ENCODE measurements around the gene C1orf52. TPM values are rescaled to one million over a fixed set of nuclear protein-coding genes. Genes with fewer than 3 reads are reported as not detected.

C1orf52 gene
- total RNA-seq, 2 donors from 2014 or later, result 41.0 to 42.9 TPM

GRCh38 chr1:85277802-85278201 is 18.3 kb upstream of the C1orf52 start:
- DNase-seq, result no peak
- Mint-ChIP-seq H3K4me3 (no peak overlapping the region), H3K27ac (no peak overlapping the region), H3K27me3 (ENCODE audit: insufficient read depth) (no peaks in the 10 kb centered on the region), H3K9me3 (no peaks in the 10 kb centered on the region), H3K36me3 (ENCODE audit: low read depth) (peaks cover 1% of the 10 kb centered on the region), H3K4me1 (peaks cover 18% of the 10 kb centered on the region)
- Histone ChIP-seq H3K9ac (ENCODE audit: extremely low read depth, low read length, poor library complexity, severe bottlenecking) (no peak overlapping the region), H3K4me3 (ENCODE audit: low read length) (no peak overlapping the region), H3K4me1 (ENCODE audit: control insufficient read depth, insufficient read depth, low read length) (peaks cover 7% of the 10 kb centered on the region), H3K36me3 (ENCODE audit: control insufficient read depth, insufficient read depth, low read length) (peaks cover 4% of the 10 kb centered on the region), H3K27ac (ENCODE audit: low read depth, low read length) (no peak overlapping the region), H3K27me3 (ENCODE audit: control insufficient read depth, insufficient read depth, low read length, poor library complexity, severe bottlenecking) (no peaks in the 10 kb centered on the region), H3K9me3 (ENCODE audit: control insufficient read depth, low read length) (no peaks in the 10 kb centered on the region)
- no peak for TF ChIP-seq CTCF (conservative IDR thresholded peaks at IDR 0.05)
- 95% methylated on average over 4 of the region's 4 CpGs; no CpG with 5 or more reads in 1 of the 2 experiments for WGBS, 2 experiments (ENCODE audit: insufficient coverage in 1 of 2, insufficient read length in 1 of 2)

- no peaks in the 10 kb centered on the region for H3K9me3 Mint-ChIP-seq
- Histone ChIP-seq H3K9me3 (ENCODE audit: control insufficient read depth, low read length) (no peaks in the 10 kb centered on the region), H3K36me3 (ENCODE audit: control insufficient read depth, insufficient read depth, low read length) (peaks cover 8% of the 10 kb centered on the region), H3K27me3 (ENCODE audit: control insufficient read depth, insufficient read depth, low read length, poor library complexity, severe bottlenecking) (no peaks in the 10 kb centered on the region), H3K4me1 (ENCODE audit: control insufficient read depth, insufficient read depth, low read length) (peaks cover 7% of the 10 kb centered on the region), H3K9ac (ENCODE audit: extremely low read depth, low read length, poor library complexity, severe bottlenecking) (no peak overlapping the region), H3K27ac (ENCODE audit: low read depth, low read length) (no peak overlapping the region), H3K4me3 (ENCODE audit: low read length) (peak overlapping the region; percentile 89)
- peak overlapping the region; percentile 78 for H3K4me3 Mint-ChIP-seq
- no peaks in the 10 kb centered on the region for H3K27me3 Mint-ChIP-seq (ENCODE audit: insufficient read depth)
- 13 to 73% methylated on average over 1 to 11 of the region's 11 CpGs for WGBS, 2 experiments (ENCODE audit: insufficient coverage in 1 of 2, insufficient read length in 1 of 2)
- H3K27ac Mint-ChIP-seq, result peak overlapping the region; percentile 90
- no peak for DNase-seq
- H3K36me3 Mint-ChIP-seq (ENCODE audit: low read depth), result peaks cover 1% of the 10 kb centered on the region
- peaks cover 16% of the 10 kb centered on the region for H3K4me1 Mint-ChIP-seq
- TF ChIP-seq CTCF (conservative IDR thresholded peaks at IDR 0.05), result no peak
Measured at GRCh38 chr1:85276978-85277639, 17.6 kb upstream of the C1orf52 start.

- H3K9ac ChIP-seq (ENCODE audit: extremely low read depth, low read length, poor library complexity, severe bottlenecking), result peak within 1 kb of the TSS; percentile 59
- no peak for TF ChIP-seq CTCF (conservative IDR thresholded peaks at IDR 0.05)
- peaks cover 15% of the 10 kb centered on the region for H3K4me1 Mint-ChIP-seq
- peaks cover 6% of the 10 kb centered on the region for H3K36me3 Mint-ChIP-seq (ENCODE audit: low read depth)
- H3K27ac Mint-ChIP-seq, result peak within 1 kb of the TSS; percentile 94
- no peaks in the 10 kb centered on the region for H3K27me3 Mint-ChIP-seq (ENCODE audit: insufficient read depth)
- peak within 1 kb of the TSS; percentile 87 for H3K27ac ChIP-seq (ENCODE audit: low read depth, low read length)
- H3K9me3 Mint-ChIP-seq, result no peaks in the 10 kb centered on the region
- no peaks in the 10 kb centered on the region for H3K27me3 ChIP-seq (ENCODE audit: control insufficient read depth, insufficient read depth, low read length, poor library complexity, severe bottlenecking)
- H3K9me3 ChIP-seq (ENCODE audit: control insufficient read depth, low read length), result no peaks in the 10 kb centered on the region
- DNase-seq, result peak; percentile 99
- peaks cover 9% of the 10 kb centered on the region for H3K36me3 ChIP-seq (ENCODE audit: control insufficient read depth, insufficient read depth, low read length)
- peak within 1 kb of the TSS; percentile 78 for H3K4me3 Mint-ChIP-seq
- peaks cover 7% of the 10 kb centered on the region for H3K4me1 ChIP-seq (ENCODE audit: control insufficient read depth, insufficient read depth, low read length)
- WGBS, 2 experiments (ENCODE audit: insufficient coverage in 1 of 2, insufficient read length in 1 of 2), result 0% methylated on average over 21 to 78 of the region's 78 CpGs
- peak within 1 kb of the TSS; percentile 89 for H3K4me3 ChIP-seq (ENCODE audit: low read length)
Measured at GRCh38 chr1:85276215-85276977, 16.9 kb upstream of the C1orf52 start, which contains the start of gene BCL10. TSS of gene BCL10 (minus strand) at chr1:85276632. CDS start at chr1:85276352, 280 bp downstream.
